GM12874 (cell line): ENCODE data around the gene BMP2K.

ENCODE experiments used
- CTCF ChIP-seq: IDR thresholded peaks from 2 replicates; pipeline ENCODE4 v1.5.1; 2011; ENCODE audit warnings: low read depth, mild to moderate bottlenecking, control low read depth, low read length, moderate library complexity; ENCODE audit not compliant: insufficient read depth

The BMP2K gene

GRCh38 chr4:78756137-78756536 is 20.0 kb upstream of the BMP2K start:
- TF ChIP-seq CTCF = no peak

GRCh38 chr4:78756776-78757175 is 19.4 kb upstream of the BMP2K start:
- TF ChIP-seq CTCF = no peak

GRCh38 chr4:78757574-78757973 is 18.6 kb upstream of the BMP2K start:
- no peak for TF ChIP-seq CTCF

GRCh38 chr4:78758085-78758484 is 18.1 kb upstream of the BMP2K start:
- TF ChIP-seq CTCF = no peak

- no peak for TF ChIP-seq CTCF
Observed at GRCh38 chr4:78762529-78762928, 13.6 kb upstream of the BMP2K start.

- no peak for TF ChIP-seq CTCF
Observed at GRCh38 chr4:78763251-78763650, 12.9 kb upstream of the BMP2K start.

GRCh38 chr4:78763763-78764387 is 12.3 kb upstream of the BMP2K start:
- no peak for TF ChIP-seq CTCF
